ENCODE results near the gene GORASP2. TPM values are rescaled to one million over a fixed set of nuclear protein-coding genes. Genes with fewer than 3 reads are reported as not detected.

GORASP2 gene
- total RNA-seq, 1 donor from 2014 or later: 126 TPM

GRCh38 chr2:170949415-170949814 is 20.4 kb downstream of the GORASP2 start:
- H3K9me3 Mint-ChIP-seq (ENCODE audit: low read depth): no peaks in the 10 kb centered on the region
- TF ChIP-seq CTCF (IDR thresholded peaks at IDR 0.05): no peak
- no peak for DNase-seq (ENCODE audit: low spot score)
- H3K4me3 Mint-ChIP-seq (ENCODE audit: unreplicated experiment): no peak overlapping the region
- H3K4me1 Mint-ChIP-seq (ENCODE audit: low read depth): peaks cover 15% of the 10 kb centered on the region
- no peak overlapping the region for H3K27ac Mint-ChIP-seq (ENCODE audit: unreplicated experiment)
- peaks cover 32% of the 10 kb centered on the region for H3K36me3 Mint-ChIP-seq (ENCODE audit: low read depth)
- no peaks in the 10 kb centered on the region for H3K27me3 Mint-ChIP-seq (ENCODE audit: low read depth)

- DNase-seq (ENCODE audit: low spot score): no peak
- no peak for TF ChIP-seq CTCF (IDR thresholded peaks at IDR 0.05)
- Mint-ChIP-seq H3K4me3 (ENCODE audit: unreplicated experiment) (no peak overlapping the region), H3K27ac (ENCODE audit: unreplicated experiment) (no peak overlapping the region), H3K9me3 (ENCODE audit: low read depth) (no peaks in the 10 kb centered on the region), H3K27me3 (ENCODE audit: low read depth) (no peaks in the 10 kb centered on the region), H3K4me1 (ENCODE audit: low read depth) (peaks cover 15% of the 10 kb centered on the region), H3K36me3 (ENCODE audit: low read depth) (peaks cover 39% of the 10 kb centered on the region)
These were observed 21.2 kb downstream of the GORASP2 start for GRCh38 chr2:170950221-170950761.

DNA sequence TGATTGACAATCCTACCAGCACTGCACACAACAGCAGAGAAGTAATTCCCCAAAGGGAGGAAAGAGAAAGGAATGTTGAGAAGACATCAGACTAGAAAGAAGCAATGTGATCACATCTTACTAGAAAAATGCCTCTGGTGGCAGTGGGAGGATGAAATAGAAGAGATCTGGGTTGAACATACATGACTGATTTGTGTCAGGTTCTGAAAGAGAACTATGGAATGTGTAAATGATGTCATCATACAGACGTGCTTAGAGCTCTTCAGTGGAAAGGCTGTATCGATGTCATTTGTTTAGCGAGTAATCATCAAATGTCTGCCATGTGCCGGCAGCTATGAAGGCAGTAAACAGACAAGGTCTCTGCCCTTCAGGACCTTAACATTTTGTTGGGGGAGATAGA is 24.9 kb downstream of the GORASP2 start:
- H3K27me3 Mint-ChIP-seq (ENCODE audit: low read depth): no peaks in the 10 kb centered on the region
- no peak overlapping the region for H3K4me3 Mint-ChIP-seq (ENCODE audit: unreplicated experiment)
- H3K36me3 Mint-ChIP-seq (ENCODE audit: low read depth): peaks cover 54% of the 10 kb centered on the region
- H3K4me1 Mint-ChIP-seq (ENCODE audit: low read depth): peaks cover 9% of the 10 kb centered on the region
- H3K27ac Mint-ChIP-seq (ENCODE audit: unreplicated experiment): peak overlapping the region; percentile 34
- TF ChIP-seq CTCF (IDR thresholded peaks at IDR 0.05): no peak
- no peak for DNase-seq (ENCODE audit: low spot score)
- no peaks in the 10 kb centered on the region for H3K9me3 Mint-ChIP-seq (ENCODE audit: low read depth)

- H3K36me3 Mint-ChIP-seq (ENCODE audit: low read depth): peaks cover 44% of the 10 kb centered on the region
- H3K27ac Mint-ChIP-seq (ENCODE audit: unreplicated experiment): no peak overlapping the region
- no peaks in the 10 kb centered on the region for H3K27me3 Mint-ChIP-seq (ENCODE audit: low read depth)
These were observed 34.3 kb downstream of the GORASP2 start for GRCh38 chr2:170963386-170963785.

DNA sequence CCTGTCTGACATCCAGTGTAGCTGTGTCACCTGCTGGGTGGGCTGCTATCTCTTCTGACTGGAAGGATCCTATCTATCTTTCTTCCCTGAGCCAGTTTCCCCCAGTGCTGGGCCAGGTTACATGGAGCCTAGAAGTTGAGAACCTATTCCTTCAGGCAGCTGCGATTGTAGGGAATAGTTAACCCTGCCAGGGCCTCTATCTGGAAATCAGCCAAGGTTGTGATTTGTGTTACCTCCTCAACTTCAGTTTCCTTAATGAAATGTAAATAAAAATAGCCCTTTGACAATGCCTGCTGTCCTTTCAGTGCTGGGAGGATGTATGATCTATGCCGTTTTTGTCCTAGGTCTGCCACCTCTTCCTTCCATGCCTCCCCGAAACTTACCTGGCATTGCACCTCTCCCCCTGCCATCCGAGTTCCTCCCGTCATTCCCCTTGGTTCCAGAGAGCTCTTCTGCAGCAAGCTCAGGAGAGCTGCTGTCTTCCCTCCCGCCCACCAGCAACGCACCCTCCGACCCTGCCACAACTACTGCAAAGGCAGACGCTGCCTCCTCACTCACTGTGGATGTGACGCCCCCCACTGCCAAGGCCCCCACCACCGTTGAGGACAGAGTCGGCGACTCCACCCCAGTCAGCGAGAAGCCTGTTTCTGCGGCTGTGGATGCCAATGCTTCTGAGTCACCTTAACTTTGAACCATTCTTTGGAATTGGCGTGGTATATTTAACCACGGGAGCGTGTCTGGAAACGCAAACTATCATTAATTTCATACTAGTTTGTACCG is 36.6 kb downstream of the GORASP2 start:
- H3K36me3 Mint-ChIP-seq (ENCODE audit: low read depth): peaks cover 38% of the 10 kb centered on the region
- H3K4me1 Mint-ChIP-seq (ENCODE audit: low read depth): peaks cover 5% of the 10 kb centered on the region
- no peak overlapping the region for H3K4me3 Mint-ChIP-seq (ENCODE audit: unreplicated experiment)
- DNase-seq (ENCODE audit: low spot score): no peak
- H3K27me3 Mint-ChIP-seq (ENCODE audit: low read depth): no peaks in the 10 kb centered on the region
- TF ChIP-seq CTCF (IDR thresholded peaks at IDR 0.05): no peak
- peak overlapping the region; percentile 42 for H3K27ac Mint-ChIP-seq (ENCODE audit: unreplicated experiment)
- no peaks in the 10 kb centered on the region for H3K9me3 Mint-ChIP-seq (ENCODE audit: low read depth)

More at GRCh38 chr2:170963386-170963785, 34.3 kb downstream of the GORASP2 start:
- Mint-ChIP-seq H3K9me3 (ENCODE audit: low read depth) (no peaks in the 10 kb centered on the region), H3K4me3 (ENCODE audit: unreplicated experiment) (no peak overlapping the region), H3K4me1 (ENCODE audit: low read depth) (peaks cover 5% of the 10 kb centered on the region)
- no peak for DNase-seq (ENCODE audit: low spot score)
- no peak for TF ChIP-seq CTCF (IDR thresholded peaks at IDR 0.05)
